NCI-H2029 (cell line): ENCODE results near the gene UBE2F.
A peak's percentile ranks its signal among the peaks of the same experiment; 100 is the strongest.
"Not testable (repeated sequence)": the region's sequence is repeated elsewhere in the genome, so short reads cannot be mapped to it uniquely, and the experiment has no call there.

Experiments used
- DNase-seq: peaks from one replicate; lab custom pipeline; 2025; lab: John Stamatoyannopoulos, UW

The UBE2F gene

GRCh38 chr2:237979331-237979730 is 12.5 kb downstream of the UBE2F start:
- DNase-seq = no peak

DNA sequence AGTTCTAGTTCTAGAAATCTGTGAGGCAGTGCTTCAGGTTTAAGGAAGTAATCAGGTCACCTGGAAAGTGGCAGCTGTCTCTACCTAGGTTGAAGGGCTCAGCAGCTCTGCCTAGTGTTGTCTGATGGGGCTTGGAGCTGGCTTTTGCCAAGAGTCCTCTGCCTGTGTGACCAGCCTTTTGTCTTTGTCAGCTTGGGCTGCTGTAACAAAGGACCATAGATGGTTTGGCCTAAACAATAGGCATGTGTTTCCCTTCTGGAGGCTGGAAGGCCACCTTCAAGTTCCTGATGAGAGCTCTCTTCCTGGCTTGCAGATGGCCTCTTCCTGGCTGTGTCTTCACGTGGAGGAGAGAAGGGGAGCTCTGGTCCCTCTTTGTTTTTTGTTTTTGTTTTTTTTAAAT is 13.3 kb downstream of the UBE2F start:
- peak; percentile 77 for DNase-seq

DNA sequence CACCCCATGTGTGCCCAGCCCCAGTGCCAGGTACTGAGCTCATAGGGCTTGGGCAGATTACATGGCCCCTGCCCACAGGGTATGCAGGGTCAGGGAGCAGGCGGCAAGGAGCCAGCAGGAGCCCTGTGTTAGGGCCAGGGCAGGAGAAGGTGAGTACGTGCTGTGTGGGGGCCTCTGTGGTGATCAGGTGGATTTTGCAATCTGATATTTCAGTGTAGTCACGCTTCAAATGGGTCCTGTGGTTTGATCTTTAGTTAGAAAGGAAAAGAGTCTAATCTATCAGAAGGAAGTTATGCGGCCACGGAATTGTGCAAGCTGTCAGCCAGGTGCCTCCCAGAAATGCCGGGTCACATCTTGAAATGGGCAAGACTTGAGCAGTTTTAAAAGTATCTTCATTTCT is 13.9 kb downstream of the UBE2F start:
- no peak for DNase-seq

DNA sequence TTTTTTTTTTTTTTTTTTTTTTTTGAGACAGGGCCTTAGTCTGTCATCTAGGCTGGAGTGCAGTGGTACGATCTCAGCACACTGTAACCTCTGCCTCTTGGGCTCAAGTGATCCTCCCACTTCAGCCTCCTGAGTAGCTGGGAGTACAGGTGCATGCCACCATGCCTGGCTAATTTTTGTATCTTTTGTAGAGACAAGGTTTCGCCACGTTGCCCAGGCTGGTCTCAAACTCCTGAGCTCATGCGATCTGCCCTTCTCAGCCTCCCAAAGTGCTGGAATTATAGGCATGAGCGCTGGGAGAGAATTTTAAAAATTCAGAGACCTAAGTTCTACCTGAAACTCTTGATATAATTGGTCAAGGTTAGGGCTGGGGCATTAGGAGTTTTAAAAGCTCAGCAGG is 14.8 kb downstream of the UBE2F start:
- DNase-seq = not testable (repeated sequence)

DNA sequence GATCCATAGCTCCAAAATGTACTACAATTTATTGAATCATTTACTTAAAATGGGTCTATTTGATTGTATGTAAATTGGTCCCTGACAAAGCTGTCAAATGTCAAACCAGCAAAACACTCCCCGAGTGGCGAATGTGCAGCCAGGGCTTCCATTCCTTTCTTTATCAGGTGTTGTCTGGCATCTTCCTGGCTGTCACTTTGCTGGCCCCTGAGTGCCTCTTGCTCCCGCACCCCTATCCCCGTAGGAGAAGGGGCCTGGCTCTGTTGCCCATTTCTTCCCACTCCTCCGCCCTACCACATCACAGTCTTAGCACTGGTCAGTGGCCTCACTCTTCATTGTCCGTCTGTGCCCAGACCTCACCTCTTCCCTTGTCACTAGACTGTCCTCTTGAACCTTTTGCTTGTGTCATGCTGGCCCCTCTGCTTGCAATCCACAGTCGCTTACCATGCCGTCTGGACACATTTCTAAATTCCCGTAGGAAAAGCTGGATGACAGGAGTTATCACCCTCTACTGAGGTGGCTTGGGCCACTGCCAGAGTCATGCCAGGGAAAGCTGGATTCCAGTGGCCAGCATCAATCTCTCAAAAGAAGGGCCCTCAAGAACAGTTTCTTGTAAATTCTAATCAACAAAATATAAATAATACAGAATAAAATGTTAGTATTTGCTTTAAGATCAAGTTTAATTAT is 15.4 kb downstream of the UBE2F start:
- DNase-seq = no peak

- DNase-seq = no peak
These were observed 17.1 kb downstream of the UBE2F start for GRCh38 chr2:237983922-237984321.

GRCh38 chr2:237987268-237987667 is 20.5 kb downstream of the UBE2F start:
- DNase-seq = no peak

DNA sequence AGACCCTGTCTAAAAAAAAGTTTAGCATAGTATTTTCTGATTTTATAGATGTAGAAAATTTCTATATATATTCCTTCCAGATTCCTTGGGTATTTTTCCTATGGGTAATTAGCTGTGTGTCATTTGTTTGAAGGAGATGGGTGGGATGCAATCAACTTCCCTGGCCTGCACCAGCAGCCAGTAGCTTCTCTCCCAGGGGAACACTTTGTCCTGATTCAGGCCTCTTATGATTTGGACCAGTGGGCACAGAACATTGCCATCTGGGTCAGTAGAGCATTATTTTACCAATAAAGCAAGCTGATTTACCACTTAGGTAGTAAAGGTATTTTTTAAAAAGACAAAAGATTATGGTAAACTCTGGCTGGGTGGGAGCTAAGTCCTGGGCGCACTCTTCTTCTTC is 26.9 kb downstream of the UBE2F start:
- no peak for DNase-seq

GRCh38 chr2:237995036-237995435 is 28.2 kb downstream of the UBE2F start:
- DNase-seq = no peak

GRCh38 chr2:237996021-237996593 is 29.3 kb downstream of the UBE2F start:
- DNase-seq = peak; percentile 84

GRCh38 chr2:237997521-237997920 is 30.7 kb downstream of the UBE2F start:
- no peak for DNase-seq

GRCh38 chr2:237998530-237998929 is 31.7 kb downstream of the UBE2F start:
- DNase-seq = no peak

GRCh38 chr2:238003234-238004031 is 36.6 kb downstream of the UBE2F start:
- DNase-seq = no peak

GRCh38 chr2:238004077-238004830 is 37.4 kb downstream of the UBE2F start:
- DNase-seq = no peak

GRCh38 chr2:238005528-238005927 is 38.7 kb downstream of the UBE2F start:
- DNase-seq = no peak

DNA sequence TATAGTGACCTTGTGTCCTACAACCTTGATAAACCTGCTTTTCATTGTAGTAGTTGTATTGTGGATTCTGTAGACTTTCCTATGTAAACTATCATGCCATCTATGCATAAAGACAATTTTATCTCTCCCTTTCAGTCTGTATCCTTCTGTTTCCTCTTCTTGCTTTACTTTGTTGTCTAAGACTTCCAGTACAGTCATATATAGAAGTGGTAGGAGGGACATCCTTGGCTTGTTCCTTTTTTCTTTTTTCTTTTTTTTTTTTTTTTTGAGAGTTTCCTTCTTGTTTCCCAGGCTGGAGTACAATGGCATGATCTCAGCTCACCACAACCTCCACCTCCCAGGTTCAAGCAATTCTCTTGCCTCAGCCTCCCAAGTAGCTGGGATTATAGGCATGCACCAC is 39.7 kb downstream of the UBE2F start:
- no peak for DNase-seq

GRCh38 chr2:238007924-238008323 is 41.1 kb downstream of the UBE2F start:
- no peak for DNase-seq

- DNase-seq = no peak
These were observed 42.7 kb downstream of the UBE2F start for GRCh38 chr2:238009563-238009962.

- DNase-seq = no peak
These were observed 43.8 kb downstream of the UBE2F start for GRCh38 chr2:238010572-238010971.

DNA sequence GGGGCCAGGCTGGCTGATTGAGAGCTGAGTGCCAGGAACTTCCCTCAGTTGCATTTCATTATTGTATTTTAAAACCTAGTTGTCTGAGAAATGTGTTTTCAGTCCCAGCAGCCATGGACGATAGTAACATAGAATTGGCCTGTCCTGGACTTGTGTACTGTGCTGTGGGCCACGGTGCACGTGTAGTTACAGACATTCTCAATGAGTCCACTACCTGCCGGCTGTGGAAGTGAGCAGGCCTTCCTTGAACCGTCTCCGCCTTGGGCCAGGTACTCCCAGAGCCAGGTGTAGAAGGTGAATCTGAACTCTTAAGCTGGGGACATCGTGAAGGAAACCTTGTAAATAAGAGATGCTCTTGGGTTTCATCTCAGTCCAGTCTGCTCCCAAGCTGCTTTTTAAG is 47.0 kb downstream of the UBE2F start:
- no peak for DNase-seq

- DNase-seq = no peak
These were observed 48.9 kb downstream of the UBE2F start for GRCh38 chr2:238015705-238016104.

DNA sequence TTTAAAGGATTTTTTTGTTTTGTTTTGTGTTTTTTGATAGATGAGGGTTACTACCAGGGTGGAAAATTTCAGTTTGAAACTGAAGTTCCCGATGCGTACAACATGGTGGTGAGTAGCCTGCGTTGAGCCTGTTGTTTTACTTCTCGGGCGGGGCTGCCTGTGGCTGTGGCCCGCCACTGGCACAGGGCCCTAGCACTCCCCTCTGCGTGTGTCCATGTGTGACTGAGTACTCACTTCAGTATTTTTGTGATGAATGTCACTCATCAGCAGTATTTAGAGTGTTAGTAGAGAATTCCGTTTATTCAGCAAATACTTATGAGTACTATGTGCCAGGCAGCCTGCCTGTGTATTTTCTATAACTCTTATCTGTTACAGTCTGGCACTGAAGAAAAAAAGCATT is 49.7 kb downstream of the UBE2F start:
- peak; percentile 80 for DNase-seq

DNA sequence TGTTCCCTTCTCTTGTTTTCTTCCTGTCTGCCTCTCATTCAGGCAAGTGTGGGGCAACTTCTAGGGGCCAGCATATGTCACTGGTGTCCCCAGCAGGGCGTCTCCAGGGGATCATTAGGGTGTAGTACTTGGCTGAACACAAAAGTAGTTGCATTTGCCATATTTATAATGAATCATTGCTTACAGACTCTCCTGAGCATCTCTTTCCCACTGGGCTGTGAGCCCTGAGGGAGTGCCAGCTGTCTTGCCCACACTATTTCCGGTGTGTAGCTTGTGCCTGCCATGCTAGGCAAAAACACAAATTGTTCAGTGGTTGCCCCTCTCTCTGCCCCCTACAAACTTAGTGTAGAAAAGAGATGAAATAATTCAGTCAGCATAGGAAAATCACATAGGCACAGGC is 53.1 kb downstream of the UBE2F start:
- DNase-seq = no peak
